Neural crest cell (in vitro differentiated cells): ENCODE data around the gene SDC3. TPM values are rescaled to one million over a fixed set of nuclear protein-coding genes. Genes with fewer than 3 reads are reported as not detected.

ENCODE experiments used
- DNase-seq: peaks from one replicate; pipeline ENCODE4 v3.0.0; 2021; ENCODE audit warnings: low read depth, mixed read lengths, low spot score
- H3K27ac Mint-ChIP-seq: one replicate; pipeline ENCODE4 v1.8.0; 2021; ENCODE audit warnings: mild to moderate bottlenecking, mixed read lengths; ENCODE audit not compliant: unreplicated experiment
- H3K27me3 Mint-ChIP-seq: 2 replicates; pipeline ENCODE4 v1.8.0; 2021; ENCODE audit warnings: low read depth, mild to moderate bottlenecking, mixed read lengths
- H3K36me3 Mint-ChIP-seq: 2 replicates; pipeline ENCODE4 v1.8.0; 2021; ENCODE audit warnings: low read depth, mild to moderate bottlenecking, mixed read lengths
- H3K4me1 Mint-ChIP-seq: 2 replicates; pipeline ENCODE4 v1.8.0; 2021; ENCODE audit warnings: mixed read lengths
- H3K4me3 Mint-ChIP-seq: one replicate; pipeline ENCODE4 v1.8.0; 2021; ENCODE audit warnings: mild to moderate bottlenecking, mixed read lengths
- H3K9me3 Mint-ChIP-seq: 2 replicates; pipeline ENCODE4 v1.8.0; 2021; ENCODE audit warnings: mixed read lengths
- total RNA-seq: library from RNA; stranded (reverse); gene quantifications from 2 replicates; pipeline ENCODE4 v1.2.1, GENCODE V29; 2021
- TF ChIP-seq, protein P1 (sequence below): fragments of 200-600 bp; sonication (generic); conservative IDR thresholded peaks from 2 replicates; pipeline ENCODE4 v1.5.0; 2021; ENCODE audit warnings: antibody characterized with exemption, mild to moderate bottlenecking

Gene SDC3
- total RNA-seq, 1 donor from 2014 or later = 129 TPM

DNA sequence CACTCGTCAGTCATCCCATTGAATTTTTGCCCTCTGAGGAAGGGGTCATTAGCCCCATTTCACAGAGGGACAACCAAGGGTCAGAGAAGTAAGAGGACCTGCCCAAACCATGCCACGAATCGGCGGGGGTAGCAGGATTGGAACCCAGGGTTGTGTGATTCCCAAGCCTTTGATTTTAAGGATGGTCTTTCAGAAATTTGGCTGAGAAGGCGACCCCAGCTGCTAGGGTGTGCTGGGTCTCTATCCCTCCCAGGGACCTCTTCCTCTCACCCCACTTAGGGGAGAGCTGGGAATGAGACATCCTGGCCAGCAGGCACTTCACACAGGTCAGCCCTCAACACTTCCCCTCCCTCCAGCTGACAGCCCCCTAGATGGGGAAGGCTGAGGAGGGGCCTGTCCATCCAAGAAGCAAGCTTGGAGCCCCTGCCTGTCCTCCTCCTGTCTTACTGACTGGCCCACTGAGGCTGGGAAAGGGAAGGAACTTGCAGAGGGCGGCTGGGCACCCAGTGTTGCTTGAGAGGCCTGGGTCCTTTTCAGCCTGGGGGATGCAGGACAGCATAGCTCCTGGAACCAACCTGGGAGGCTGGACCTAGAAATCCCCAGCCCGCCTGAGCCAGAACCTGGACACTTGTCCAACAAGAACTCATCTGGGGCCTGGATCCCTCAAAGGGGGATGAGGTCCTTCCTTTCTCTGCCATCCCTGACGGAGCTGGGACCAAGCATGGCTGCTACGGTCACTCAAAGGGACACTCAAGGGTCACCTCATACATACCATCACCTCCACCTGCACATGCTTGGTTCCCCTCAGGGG, 1.7 kb downstream of the SDC3 start:
- Mint-ChIP-seq H3K27me3 (no peaks in the 10 kb centered on the region), H3K4me1 (peaks cover 66% of the 10 kb centered on the region), H3K27ac (peak overlapping the region; percentile 80), H3K36me3 (no peaks in the 10 kb centered on the region), H3K9me3 (no peaks in the 10 kb centered on the region), H3K4me3 (peak overlapping the region; percentile 97)
- TF ChIP-seq, protein P1, sequence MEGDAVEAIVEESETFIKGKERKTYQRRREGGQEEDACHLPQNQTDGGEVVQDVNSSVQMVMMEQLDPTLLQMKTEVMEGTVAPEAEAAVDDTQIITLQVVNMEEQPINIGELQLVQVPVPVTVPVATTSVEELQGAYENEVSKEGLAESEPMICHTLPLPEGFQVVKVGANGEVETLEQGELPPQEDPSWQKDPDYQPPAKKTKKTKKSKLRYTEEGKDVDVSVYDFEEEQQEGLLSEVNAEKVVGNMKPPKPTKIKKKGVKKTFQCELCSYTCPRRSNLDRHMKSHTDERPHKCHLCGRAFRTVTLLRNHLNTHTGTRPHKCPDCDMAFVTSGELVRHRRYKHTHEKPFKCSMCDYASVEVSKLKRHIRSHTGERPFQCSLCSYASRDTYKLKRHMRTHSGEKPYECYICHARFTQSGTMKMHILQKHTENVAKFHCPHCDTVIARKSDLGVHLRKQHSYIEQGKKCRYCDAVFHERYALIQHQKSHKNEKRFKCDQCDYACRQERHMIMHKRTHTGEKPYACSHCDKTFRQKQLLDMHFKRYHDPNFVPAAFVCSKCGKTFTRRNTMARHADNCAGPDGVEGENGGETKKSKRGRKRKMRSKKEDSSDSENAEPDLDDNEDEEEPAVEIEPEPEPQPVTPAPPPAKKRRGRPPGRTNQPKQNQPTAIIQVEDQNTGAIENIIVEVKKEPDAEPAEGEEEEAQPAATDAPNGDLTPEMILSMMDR = no peak
- DNase-seq = no peak

DNA sequence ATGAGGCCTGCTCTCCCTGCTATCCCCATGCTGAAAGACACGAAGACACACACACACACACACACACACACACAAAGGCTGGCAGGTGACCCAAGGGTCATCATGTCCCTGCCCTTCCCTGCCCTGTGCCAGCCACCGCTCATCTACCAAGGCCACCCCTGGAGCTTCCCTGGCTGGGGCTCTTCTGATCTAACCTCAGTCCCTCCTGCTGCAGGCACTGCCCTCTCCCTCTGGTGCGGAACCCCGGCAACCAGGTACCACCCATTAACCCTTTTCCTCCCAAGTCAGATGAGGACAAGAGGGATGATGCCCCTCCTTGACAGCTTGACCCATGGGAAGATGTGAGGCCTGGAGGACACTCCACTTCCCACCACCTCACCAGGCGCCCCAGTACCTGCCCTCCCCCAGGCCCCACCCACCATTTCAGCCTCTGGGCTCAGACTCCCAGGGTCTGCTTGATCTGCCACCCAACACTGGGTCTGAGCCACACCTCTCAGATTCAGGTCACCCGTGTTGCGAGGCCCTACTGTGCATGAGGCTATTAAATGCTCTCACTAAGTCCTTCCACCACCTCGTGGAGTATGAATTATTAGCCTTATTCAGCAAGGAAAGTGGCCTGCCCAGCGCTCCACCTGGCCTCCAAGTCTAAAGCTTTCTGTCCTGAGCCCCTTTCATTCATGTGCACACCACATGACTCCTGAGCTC, 2.5 kb downstream of the SDC3 start:
- H3K36me3 Mint-ChIP-seq = no peaks in the 10 kb centered on the region
- peak overlapping the region; percentile 27 for H3K27ac Mint-ChIP-seq
- H3K4me1 Mint-ChIP-seq = peaks cover 62% of the 10 kb centered on the region
- peak overlapping the region; percentile 87 for H3K4me3 Mint-ChIP-seq
- TF ChIP-seq, protein P1 = no peak
- H3K9me3 Mint-ChIP-seq = no peaks in the 10 kb centered on the region
- DNase-seq = no peak
- H3K27me3 Mint-ChIP-seq = no peaks in the 10 kb centered on the region

DNA sequence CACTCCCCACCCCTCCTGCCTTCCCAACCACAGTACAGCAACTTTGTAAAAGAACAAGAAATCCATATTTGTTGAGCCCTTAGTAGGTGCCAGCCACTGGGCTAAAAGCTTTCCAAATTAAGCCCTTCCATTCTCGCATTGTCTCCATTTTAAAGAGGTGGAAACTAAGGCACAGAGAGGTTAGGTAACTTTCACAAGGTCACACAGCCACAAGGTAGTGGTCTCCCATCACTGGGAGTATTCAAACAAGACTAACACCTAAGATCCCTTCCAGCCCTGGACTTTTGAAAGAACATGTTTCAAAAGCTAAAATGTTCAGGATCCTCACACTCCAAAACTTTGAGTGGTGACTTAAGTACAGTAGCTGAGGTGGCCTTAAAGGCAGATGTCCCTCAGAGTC, 3.2 kb downstream of the SDC3 start:
- Mint-ChIP-seq H3K4me3 (peak overlapping the region; percentile 87), H3K27ac (no peak overlapping the region), H3K36me3 (no peaks in the 10 kb centered on the region), H3K4me1 (peaks cover 55% of the 10 kb centered on the region), H3K27me3 (no peaks in the 10 kb centered on the region), H3K9me3 (no peaks in the 10 kb centered on the region)
- DNase-seq = no peak
- TF ChIP-seq, protein P1 = no peak

DNA sequence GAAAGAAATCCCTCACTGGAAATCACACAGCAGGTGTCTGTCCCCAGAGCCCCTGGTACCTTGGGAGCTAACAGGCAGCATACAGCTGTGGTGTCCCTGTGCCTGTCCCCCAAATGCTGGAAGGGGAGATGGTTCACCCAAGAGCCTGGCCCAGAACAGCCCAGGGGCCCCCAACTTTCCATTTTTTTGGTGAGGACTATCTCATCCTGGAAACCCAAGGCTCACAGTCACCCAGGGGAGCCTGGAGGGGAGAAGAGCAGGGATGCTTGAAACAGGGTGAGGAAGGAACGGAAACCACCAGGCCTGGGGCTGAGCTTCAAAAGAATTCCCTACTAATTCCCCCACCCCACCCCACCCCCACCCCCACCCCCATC, 3.6 kb downstream of the SDC3 start:
- Mint-ChIP-seq H3K36me3 (no peaks in the 10 kb centered on the region), H3K9me3 (no peaks in the 10 kb centered on the region), H3K27ac (no peak overlapping the region), H3K4me1 (peaks cover 56% of the 10 kb centered on the region), H3K27me3 (no peaks in the 10 kb centered on the region), H3K4me3 (peak overlapping the region; percentile 72)
- TF ChIP-seq, protein P1 = no peak
- DNase-seq = no peak

DNA sequence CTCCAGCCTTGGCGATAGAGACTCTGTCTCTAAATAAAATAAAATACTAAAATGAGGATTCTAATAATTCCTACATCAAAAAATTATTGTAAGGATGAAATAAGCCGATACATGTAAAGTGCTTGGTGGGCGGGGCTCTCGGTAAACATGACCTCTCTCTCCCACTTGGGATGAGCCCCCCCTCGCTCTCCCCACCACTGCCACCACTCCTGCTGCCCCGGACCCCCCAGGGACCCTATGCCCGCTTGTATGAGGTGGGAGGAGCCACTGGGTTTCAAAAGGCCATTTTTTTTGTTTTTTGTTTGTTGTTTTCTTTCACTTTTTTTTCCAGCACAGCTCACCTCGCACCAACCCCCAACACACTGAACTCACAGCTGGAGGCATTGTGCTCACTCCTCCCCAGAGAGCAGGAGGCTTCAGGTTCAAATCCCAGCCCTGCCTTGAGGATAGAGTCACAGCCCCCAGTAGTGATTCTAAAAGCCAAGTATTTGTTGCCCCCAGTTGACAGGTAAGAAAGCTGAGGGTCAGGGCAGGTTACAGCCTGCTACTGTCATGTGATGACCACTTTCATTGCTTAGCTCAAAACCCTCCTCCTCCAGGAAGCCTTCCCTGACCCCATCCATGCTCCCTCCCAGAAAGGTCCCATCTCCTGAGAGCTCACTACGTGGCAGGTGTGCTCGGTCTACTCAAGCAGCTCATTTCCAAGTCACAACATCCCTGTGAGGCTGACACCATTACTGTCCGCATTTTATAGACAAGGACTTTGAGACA, 4.2 kb downstream of the SDC3 start:
- peak overlapping the region; percentile 72 for H3K4me3 Mint-ChIP-seq
- H3K9me3 Mint-ChIP-seq = no peaks in the 10 kb centered on the region
- DNase-seq = no peak
- TF ChIP-seq, protein P1 = no peak
- no peaks in the 10 kb centered on the region for H3K27me3 Mint-ChIP-seq
- no peaks in the 10 kb centered on the region for H3K36me3 Mint-ChIP-seq
- no peak overlapping the region for H3K27ac Mint-ChIP-seq
- peaks cover 56% of the 10 kb centered on the region for H3K4me1 Mint-ChIP-seq
